DND-41 (cell line): ENCODE results near the gene PRSS12.

Experiments used
- ATAC-seq: fragments of 200-7000 bp; cut with Tn5 transposase; 3 replicates; pipeline ENCODE4 v1.9.1; 2021; ENCODE audit warnings: low read depth; ENCODE audit not compliant: insufficient read depth
- DNase-seq: peaks from one replicate; pipeline ENCODE4 v3.0.0-alpha.2; 2020
- H2AFZ ChIP-seq: 2 replicates; pipeline ENCODE4 v1.6.0; 2012; ENCODE audit warnings: low read depth, low read length
- H3K27ac ChIP-seq: 2 replicates; pipeline ENCODE4 v1.5.1; 2012; ENCODE audit warnings: low read length, inconsistent platforms
- H3K27me3 ChIP-seq: fragments of 200-600 bp; sonication (generic); 2 replicates; pipeline ENCODE4 v1.6.0; 2012; ENCODE audit warnings: low read length, mild to moderate bottlenecking, inconsistent platforms; ENCODE audit not compliant: insufficient read depth, poor library complexity
- H3K36me3 ChIP-seq: 2 replicates; pipeline ENCODE4 v1.5.1; 2012; ENCODE audit warnings: low read length, inconsistent platforms; ENCODE audit not compliant: insufficient read depth
- H3K4me1 ChIP-seq: 2 replicates; pipeline ENCODE4 v1.5.1; 2012; ENCODE audit warnings: mild to moderate bottlenecking, low read length; ENCODE audit not compliant: insufficient read depth
- H3K4me2 ChIP-seq: 2 replicates; pipeline ENCODE4 v1.6.0; 2012; ENCODE audit warnings: mild to moderate bottlenecking, moderate library complexity, low read length, inconsistent platforms; ENCODE audit not compliant: insufficient read depth
- H3K4me3 ChIP-seq, 2 experiments: fragments of 200-600 bp in 1 of 2; shearing (Covaris generic) in 1 of 2; 2 replicates each; pipeline ENCODE4 v1.5.1; 2012 to 2016; ENCODE audit warnings: inconsistent platforms in 2 of 2, low read length in 2 of 2, mild to moderate bottlenecking in 2 of 2, low read depth in 1 of 2, moderate library complexity in 1 of 2
- H3K79me2 ChIP-seq: 2 replicates; pipeline ENCODE4 v1.6.0; 2012; ENCODE audit warnings: low read length, inconsistent platforms; ENCODE audit not compliant: insufficient read depth
- H3K9ac ChIP-seq: 2 replicates; pipeline ENCODE4 v1.6.0; 2012; ENCODE audit warnings: low read depth, mild to moderate bottlenecking, inconsistent platforms, low read length, moderate library complexity
- H3K9me3 ChIP-seq: 2 replicates; pipeline ENCODE4 v1.5.1; 2012; ENCODE audit warnings: low read length, moderate library complexity, mild to moderate bottlenecking, inconsistent platforms; ENCODE audit not compliant: insufficient read depth, severe bottlenecking
- H4K20me1 ChIP-seq: 2 replicates; pipeline ENCODE4 v1.6.0; 2012; ENCODE audit warnings: low read length; ENCODE audit not compliant: insufficient read depth
- CTCF ChIP-seq: IDR thresholded peaks from 2 replicates; pipeline ENCODE4 v1.5.1; 2012; ENCODE audit warnings: borderline replicate concordance, low read length, moderate library complexity, mild to moderate bottlenecking; ENCODE audit not compliant: poor library complexity, severe bottlenecking; ENCODE audit errors: extremely low read depth
- EZH2 ChIP-seq: IDR thresholded peaks from 3 replicates; pipeline ENCODE4 v1.6.1; 2012; ENCODE audit warnings: borderline replicate concordance, low read depth, mild to moderate bottlenecking, moderate library complexity, low read length, inconsistent platforms; ENCODE audit not compliant: severe bottlenecking

PRSS12 gene

GRCh38 chr4:118237531-118237930, 115.3 kb downstream of the PRSS12 start:
- Histone ChIP-seq H3K4me1 (no peaks in the 10 kb centered on the region), H3K27ac (no peak overlapping the region), H3K4me3 (no peak overlapping the region), H3K36me3 (peaks cover 64% of the 10 kb centered on the region), H4K20me1 (no peaks in the 10 kb centered on the region), H3K27me3 (no peaks in the 10 kb centered on the region), H3K79me2 (no peaks in the 10 kb centered on the region), H3K9me3 (no peaks in the 10 kb centered on the region), H2AFZ (no peak overlapping the region), H3K9ac (no peak overlapping the region), H3K4me2 (no peak overlapping the region)
- DNase-seq (no peak), ATAC-seq (no peak)
- TF ChIP-seq EZH2, result no peak
- no peak for TF ChIP-seq CTCF

GRCh38 chr4:118235566-118236120, 117.2 kb downstream of the PRSS12 start:
- Histone ChIP-seq H3K4me3 (no peak overlapping the region), H4K20me1 (no peaks in the 10 kb centered on the region), H3K36me3 (peaks cover 55% of the 10 kb centered on the region), H3K79me2 (no peaks in the 10 kb centered on the region), H3K4me1 (no peaks in the 10 kb centered on the region), H3K9me3 (no peaks in the 10 kb centered on the region), H3K9ac (no peak overlapping the region), H3K27ac (no peak overlapping the region), H2AFZ (no peak overlapping the region), H3K27me3 (no peaks in the 10 kb centered on the region), H3K4me2 (no peak overlapping the region)
- TF ChIP-seq CTCF (no peak), EZH2 (no peak)
- ATAC-seq (no peak), DNase-seq (no peak)
